ENCODE data around the gene CUEDC2. TPM values are rescaled to one million over a fixed set of nuclear protein-coding genes. Genes with fewer than 3 reads are reported as not detected.

CUEDC2 gene
- total RNA-seq, 2 experiments from 2014 or later, result 73.5 to 78.2 TPM

DNA sequence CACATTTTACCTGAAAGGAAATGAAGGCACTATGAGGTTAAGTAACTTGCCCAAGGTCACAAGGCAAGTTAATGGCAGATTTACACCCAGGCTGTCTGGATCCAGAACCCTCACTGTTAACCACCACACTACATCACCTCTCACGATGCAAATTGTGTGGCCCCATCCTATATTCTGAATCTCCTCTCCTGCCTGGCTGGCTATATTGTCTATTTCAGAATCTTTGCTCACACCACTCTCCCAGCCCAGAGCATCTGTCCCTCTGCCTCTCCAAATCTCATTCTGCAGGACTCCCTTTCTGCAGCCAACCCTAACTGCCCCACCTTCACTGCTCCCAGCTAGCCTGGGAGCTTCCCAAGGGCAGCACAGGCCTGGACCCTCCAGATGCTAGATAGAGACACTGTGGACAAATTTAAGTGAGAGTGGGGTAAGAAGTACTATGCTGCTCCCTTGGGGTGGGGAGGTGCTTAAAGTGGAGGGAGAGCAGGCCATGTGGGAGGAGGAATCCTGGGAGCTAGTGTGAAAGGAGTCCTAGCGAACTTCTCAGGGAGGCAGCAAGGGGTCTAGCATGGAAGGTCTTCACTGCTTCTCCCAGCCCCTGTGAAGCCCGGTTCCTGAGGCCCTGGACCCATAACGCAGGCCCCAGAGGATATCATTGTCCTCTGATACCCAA, 786 bp downstream of the CUEDC2 start:
- ATAC-seq (no peak), DNase-seq (no peak)
- peaks cover under 1% of the 10 kb centered on the region for H3K36me3 Mint-ChIP-seq
- no peaks in the 10 kb centered on the region for H3K9me3 Mint-ChIP-seq (ENCODE audit: low read depth)
- H3K4me3 Mint-ChIP-seq, result peak overlapping the region; percentile 91
- H3K4me1 Mint-ChIP-seq, result peaks cover 50% of the 10 kb centered on the region
- H3K27me3 Mint-ChIP-seq, result no peaks in the 10 kb centered on the region
- H3K27ac Mint-ChIP-seq, result peak overlapping the region; percentile 95
- CTCF ChIA-PET, result interaction anchor here (1.0 to 8.0 kb wide), 8 partner anchors 9 to 200 kb away, joined by 3 to 82 read pairs (median 4); partner anchors contain the start of genes C10orf95, FBXL15 and SUFU

DNA sequence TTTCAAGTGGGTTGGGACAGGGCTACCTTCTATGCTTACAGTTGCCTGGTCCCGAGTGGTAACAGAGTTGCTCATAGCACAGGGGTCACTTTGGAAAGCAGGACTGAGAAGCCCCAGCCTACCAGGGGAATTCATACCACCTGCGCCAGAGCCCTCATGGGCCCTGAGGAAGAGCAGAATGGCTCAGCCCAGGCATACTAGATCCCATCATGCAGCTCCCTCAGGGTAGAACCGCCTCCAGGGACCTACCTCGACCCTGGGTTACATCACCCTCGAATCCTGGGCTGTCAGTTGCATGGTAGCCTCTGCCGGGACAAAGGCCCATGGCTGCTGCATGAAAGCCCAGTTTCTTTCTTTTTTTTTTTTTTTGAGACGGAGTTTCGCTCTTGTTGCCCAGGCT, 2.9 kb downstream of the CUEDC2 start:
- CTCF ChIA-PET, result interaction anchor here (8.0 kb wide), 1 partner anchor 7 kb away, joined by 82 read pairs; the partner anchor contains the start of gene FBXL15
- no peak for ATAC-seq
- H3K27me3 Mint-ChIP-seq, result no peaks in the 10 kb centered on the region

DNA sequence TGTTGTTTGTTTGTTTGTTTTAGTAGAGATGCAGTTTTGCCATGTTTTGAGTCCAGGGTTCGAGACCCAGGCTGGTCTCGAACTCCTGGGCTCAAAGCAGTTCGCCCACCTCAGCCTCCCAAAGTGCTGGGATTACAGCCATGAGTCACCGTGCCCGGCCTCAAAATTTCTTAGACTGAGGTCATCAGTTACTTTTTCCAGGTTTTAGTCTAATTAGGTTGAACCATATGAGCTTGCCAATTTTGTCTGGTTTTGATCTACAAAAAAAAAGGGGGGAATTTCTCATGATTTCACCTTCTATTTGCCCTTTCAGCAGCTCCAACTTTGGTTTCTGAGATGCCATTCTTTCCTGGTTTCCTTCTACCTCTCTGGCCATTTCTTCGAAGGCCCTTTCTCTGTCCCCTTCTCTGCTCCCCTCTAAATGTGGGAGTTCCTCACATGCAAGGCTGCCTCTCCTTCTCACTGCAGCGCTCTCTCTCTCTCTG, 5.5 kb downstream of the CUEDC2 start:
- CTCF ChIA-PET, result interaction anchor here (2.0 kb wide), 1 partner anchor 52 kb away, joined by 4 read pairs; no protein-coding TSS in a partner anchor
- Mint-ChIP-seq H3K9me3 (ENCODE audit: low read depth) (no peaks in the 10 kb centered on the region), H3K27ac (no peak overlapping the region), H3K4me3 (no peak overlapping the region), H3K27me3 (no peaks in the 10 kb centered on the region), H3K36me3 (no peaks in the 10 kb centered on the region), H3K4me1 (peaks cover 35% of the 10 kb centered on the region)
- DNase-seq (no peak), ATAC-seq (no peak)

More for the DNA sequence above, 2.9 kb downstream of the CUEDC2 start:
- Mint-ChIP-seq H3K4me3 (no peak overlapping the region), H3K36me3 (no peaks in the 10 kb centered on the region), H3K27ac (no peak overlapping the region), H3K9me3 (ENCODE audit: low read depth) (no peaks in the 10 kb centered on the region), H3K4me1 (peaks cover 33% of the 10 kb centered on the region)
- no peak for DNase-seq

DNA sequence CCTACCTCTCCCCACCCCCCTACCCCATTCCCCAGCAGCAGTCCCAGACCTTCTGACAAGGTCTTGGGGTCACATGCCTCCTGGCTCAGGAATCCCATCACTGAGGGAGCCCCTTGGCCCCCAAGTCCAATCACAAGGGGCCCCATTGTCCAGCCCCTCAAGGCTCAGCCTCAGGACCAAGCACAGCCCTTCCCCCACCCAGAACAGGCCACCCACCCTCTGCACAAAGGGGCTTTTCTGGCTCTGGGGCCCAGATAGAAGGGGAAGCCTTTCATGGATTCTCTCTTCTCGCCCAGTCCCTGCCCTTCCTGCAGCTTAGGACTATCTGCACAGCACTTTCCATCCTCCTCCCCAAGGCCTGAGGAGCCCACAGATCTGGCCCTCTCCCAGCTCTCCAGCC, 6.9 kb downstream of the CUEDC2 start:
- H3K9me3 Mint-ChIP-seq (ENCODE audit: low read depth), result no peaks in the 10 kb centered on the region
- no peak for ATAC-seq
- H3K4me3 Mint-ChIP-seq, result no peak overlapping the region
- H3K27me3 Mint-ChIP-seq, result no peaks in the 10 kb centered on the region
- DNase-seq, result no peak
- H3K36me3 Mint-ChIP-seq, result peaks cover 1% of the 10 kb centered on the region
- H3K4me1 Mint-ChIP-seq, result peaks cover 31% of the 10 kb centered on the region
- no peak overlapping the region for H3K27ac Mint-ChIP-seq
- CTCF ChIA-PET, result interaction anchor here (0.8 to 7.2 kb wide), 6 partner anchors 8 to 194 kb away, joined by 3 to 82 read pairs (median 4); partner anchors contain the start of gene CUEDC2

DNA sequence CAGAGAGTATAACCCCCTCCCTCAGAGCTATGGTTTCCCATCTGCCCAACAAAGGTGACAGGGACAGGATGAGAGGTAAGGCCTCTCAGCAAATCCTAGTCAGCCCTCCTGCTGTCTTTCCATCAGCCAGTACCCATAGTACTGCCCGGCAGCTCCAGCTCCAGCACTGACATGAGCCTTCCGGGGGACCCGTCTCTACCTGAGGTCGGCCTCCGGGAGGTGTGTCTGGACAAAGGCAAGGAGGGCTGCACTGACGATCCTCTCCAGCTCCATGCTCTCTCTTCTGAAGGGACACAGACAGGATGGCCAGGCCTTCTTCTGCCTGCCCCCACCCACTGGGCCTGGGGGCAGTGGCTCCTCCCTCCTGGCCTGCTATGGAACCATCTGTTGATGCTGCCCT, 7.5 kb downstream of the CUEDC2 start:
- H3K4me1 Mint-ChIP-seq, result peaks cover 36% of the 10 kb centered on the region
- no peak overlapping the region for H3K27ac Mint-ChIP-seq
- CTCF ChIA-PET, result interaction anchor here (0.7 to 7.2 kb wide), 7 partner anchors 9 to 194 kb away, joined by 3 to 82 read pairs (median 4); partner anchors contain the start of genes C10orf95 and CUEDC2
- no peak overlapping the region for H3K4me3 Mint-ChIP-seq
- ATAC-seq (no peak), DNase-seq (no peak)
- no peaks in the 10 kb centered on the region for H3K27me3 Mint-ChIP-seq
- peaks cover 1% of the 10 kb centered on the region for H3K36me3 Mint-ChIP-seq
- H3K9me3 Mint-ChIP-seq (ENCODE audit: low read depth), result no peaks in the 10 kb centered on the region

DNA sequence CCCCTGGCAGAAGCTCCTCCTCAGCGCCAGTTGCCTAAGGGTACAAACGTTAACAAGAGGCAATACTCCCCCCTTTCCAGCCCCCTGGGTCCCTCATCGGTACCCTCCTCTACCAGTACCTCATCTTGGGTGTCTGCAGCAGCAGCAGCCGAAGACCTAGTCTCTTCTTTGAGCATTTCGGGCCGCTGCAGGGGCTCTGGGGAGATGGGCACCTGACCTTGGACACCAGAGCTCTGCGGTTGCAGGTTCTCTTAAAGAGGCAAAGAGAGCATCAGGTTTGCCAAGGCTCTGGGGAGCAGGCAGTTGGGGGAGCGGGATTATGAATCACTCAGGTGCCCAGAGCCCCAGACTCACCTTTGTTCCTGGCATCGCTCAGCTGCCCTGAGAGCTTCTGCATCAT, 8.2 kb downstream of the CUEDC2 start:
- peaks cover under 1% of the 10 kb centered on the region for H3K27me3 Mint-ChIP-seq
- no peak overlapping the region for H3K4me3 Mint-ChIP-seq
- DNase-seq, result no peak
- CTCF ChIA-PET, result interaction anchor here (0.5 to 7.2 kb wide), 8 partner anchors 9 to 193 kb away, joined by 3 to 82 read pairs (median 8); partner anchors contain the start of genes C10orf95 and CUEDC2
- peaks cover 1% of the 10 kb centered on the region for H3K36me3 Mint-ChIP-seq
- H3K27ac Mint-ChIP-seq, result no peak overlapping the region
- ATAC-seq, result no peak
- H3K4me1 Mint-ChIP-seq, result peaks cover 43% of the 10 kb centered on the region
- no peaks in the 10 kb centered on the region for H3K9me3 Mint-ChIP-seq (ENCODE audit: low read depth)

DNA sequence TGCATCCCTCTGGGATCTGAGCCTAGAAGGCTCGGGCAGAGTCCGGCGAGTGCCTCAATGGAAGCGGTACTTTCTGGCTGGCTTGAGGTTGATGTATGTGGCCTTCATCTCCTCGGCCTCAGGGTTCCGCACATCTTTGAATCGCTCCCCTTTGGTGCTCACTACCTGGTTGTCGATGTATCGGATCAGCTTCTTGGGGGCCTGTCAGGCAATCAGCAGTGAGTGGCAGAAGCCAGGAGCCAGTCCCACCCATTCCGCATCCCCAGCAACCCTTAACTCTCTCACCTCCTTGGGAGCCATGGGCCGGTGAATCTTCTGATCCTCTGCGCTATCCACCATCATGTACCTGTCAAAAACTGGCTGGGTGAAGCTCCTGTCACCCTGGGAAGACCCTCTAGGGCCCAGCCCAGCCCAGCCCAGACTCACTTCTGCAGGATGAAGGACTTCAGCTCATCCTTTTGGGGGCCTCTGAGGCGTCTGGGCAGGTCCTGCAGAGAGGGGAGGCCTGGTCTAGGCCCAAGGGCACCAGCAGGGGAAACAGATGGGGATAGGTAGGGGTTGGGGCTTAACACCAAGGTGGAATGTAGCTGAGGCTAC, 8.9 kb downstream of the CUEDC2 start:
- Mint-ChIP-seq H3K36me3 (peaks cover 1% of the 10 kb centered on the region), H3K27ac (no peak overlapping the region), H3K9me3 (ENCODE audit: low read depth) (no peaks in the 10 kb centered on the region), H3K27me3 (peaks cover 4% of the 10 kb centered on the region), H3K4me1 (peaks cover 45% of the 10 kb centered on the region), H3K4me3 (no peak overlapping the region)
- CTCF ChIA-PET, result interaction anchor here (0.5 to 7.2 kb wide), 15 partner anchors 10 to 254 kb away, joined by 3 to 82 read pairs (median 7); partner anchors contain the start of genes C10orf95, CUEDC2 and ELOVL3
- DNase-seq (no peak), ATAC-seq (no peak)

DNA sequence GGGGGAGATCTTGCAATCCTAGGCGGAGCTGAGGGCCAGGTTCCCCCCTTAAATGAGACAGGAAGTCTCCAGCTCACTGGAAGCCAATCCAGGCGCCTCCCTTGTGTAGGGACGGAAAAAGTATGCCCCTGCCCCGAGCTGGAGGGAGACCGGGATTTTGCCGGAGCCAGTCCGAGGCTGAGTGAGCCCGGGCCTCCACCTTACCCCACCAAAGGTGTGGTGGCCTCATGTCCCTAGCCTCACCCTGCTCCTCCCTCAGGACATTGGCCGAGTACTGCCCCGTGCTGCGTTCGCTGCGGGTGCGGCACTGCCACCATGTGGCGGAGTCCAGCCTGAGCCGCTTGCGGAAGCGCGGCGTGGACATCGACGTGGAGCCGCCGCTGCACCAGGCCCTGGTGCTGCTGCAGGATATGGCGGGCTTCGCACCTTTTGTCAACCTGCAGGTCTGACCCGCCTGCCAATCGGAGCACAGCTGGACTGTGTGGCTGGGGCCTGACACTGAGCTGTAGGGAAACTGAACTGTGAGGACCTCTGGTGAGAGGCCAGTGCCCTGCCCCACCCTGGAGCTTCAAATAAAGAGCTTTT, 9.7 kb downstream of the CUEDC2 start:
- DNase-seq (peak; percentile 69), ATAC-seq (peak; percentile 7)
- Mint-ChIP-seq H3K36me3 (peaks cover 1% of the 10 kb centered on the region), H3K4me3 (peak overlapping the region; percentile 97), H3K27ac (peak overlapping the region; percentile 81), H3K4me1 (peaks cover 45% of the 10 kb centered on the region), H3K27me3 (peaks cover 12% of the 10 kb centered on the region), H3K9me3 (ENCODE audit: low read depth) (no peaks in the 10 kb centered on the region)
- CTCF ChIA-PET, result interaction anchor here (0.6 to 7.2 kb wide), 16 partner anchors 11 to 253 kb away, joined by 3 to 82 read pairs (median 7); partner anchors contain the start of genes C10orf95, CUEDC2 and ELOVL3

DNA sequence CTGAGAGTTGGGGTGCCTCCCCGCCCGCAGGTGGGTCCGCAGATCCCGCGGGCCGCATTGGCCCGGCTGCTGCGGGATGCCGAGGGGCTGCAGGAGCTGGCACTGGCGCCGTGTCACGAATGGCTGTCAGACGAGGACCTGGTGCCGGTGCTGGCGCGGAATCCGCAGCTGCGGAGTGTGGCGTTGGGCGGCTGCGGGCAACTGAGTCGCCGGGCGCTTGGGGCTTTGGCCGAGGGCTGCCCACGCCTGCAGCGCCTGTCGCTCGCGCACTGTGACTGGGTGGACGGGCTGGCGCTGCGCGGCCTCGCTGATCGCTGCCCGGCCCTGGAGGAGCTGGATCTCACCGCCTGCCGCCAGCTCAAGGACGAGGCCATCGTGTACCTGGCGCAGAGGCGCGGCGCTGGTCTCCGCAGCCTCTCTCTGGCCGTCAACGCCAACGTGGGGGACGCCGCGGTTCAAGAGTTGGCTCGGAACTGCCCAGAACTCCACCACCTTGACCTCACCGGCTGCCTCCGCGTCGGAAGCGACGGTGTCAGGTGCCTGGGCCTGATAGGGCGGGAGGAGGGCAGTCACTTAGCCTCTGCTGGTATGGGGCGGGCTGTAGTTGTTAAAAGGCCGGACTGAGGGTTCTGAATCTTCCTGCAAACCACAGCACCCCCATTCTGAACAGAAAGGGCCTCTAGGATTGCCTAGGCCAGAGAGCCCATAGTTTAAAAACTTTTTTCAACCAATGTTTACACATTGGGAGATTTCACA, 10.4 kb downstream of the CUEDC2 start:
- Mint-ChIP-seq H3K4me1 (peaks cover 40% of the 10 kb centered on the region), H3K9me3 (ENCODE audit: low read depth) (no peaks in the 10 kb centered on the region), H3K27me3 (peaks cover 17% of the 10 kb centered on the region), H3K36me3 (peaks cover 1% of the 10 kb centered on the region), H3K27ac (peak overlapping the region; percentile 95), H3K4me3 (peak overlapping the region; percentile 97)
- ATAC-seq, result peak; percentile 2
- CTCF ChIA-PET, result interaction anchor here (0.6 to 7.2 kb wide), 22 partner anchors 12 to 253 kb away, joined by 3 to 82 read pairs (median 7); partner anchors contain the start of genes C10orf95, CUEDC2, ELOVL3 and GBF1
- peak; percentile 59 for DNase-seq

DNA sequence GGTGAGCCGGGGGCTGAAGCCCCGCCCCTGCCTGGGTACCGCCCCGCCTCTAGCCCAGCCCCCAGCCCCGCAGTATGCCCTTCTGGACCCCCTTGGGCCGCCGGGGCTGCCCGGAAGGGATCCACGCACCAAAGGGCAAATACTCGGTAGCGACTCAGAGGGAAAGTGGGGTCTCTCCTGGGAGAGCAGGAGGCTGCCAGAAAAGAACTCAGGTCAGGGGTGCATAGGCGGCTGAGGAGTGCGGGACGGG, 10.9 kb downstream of the CUEDC2 start:
- ATAC-seq, result no peak
- CTCF ChIA-PET, result interaction anchor here (0.6 to 7.2 kb wide), 18 partner anchors 12 to 252 kb away, joined by 3 to 82 read pairs (median 8); partner anchors contain the start of genes C10orf95, CUEDC2 and GBF1
- H3K36me3 Mint-ChIP-seq, result peaks cover 1% of the 10 kb centered on the region

DNA sequence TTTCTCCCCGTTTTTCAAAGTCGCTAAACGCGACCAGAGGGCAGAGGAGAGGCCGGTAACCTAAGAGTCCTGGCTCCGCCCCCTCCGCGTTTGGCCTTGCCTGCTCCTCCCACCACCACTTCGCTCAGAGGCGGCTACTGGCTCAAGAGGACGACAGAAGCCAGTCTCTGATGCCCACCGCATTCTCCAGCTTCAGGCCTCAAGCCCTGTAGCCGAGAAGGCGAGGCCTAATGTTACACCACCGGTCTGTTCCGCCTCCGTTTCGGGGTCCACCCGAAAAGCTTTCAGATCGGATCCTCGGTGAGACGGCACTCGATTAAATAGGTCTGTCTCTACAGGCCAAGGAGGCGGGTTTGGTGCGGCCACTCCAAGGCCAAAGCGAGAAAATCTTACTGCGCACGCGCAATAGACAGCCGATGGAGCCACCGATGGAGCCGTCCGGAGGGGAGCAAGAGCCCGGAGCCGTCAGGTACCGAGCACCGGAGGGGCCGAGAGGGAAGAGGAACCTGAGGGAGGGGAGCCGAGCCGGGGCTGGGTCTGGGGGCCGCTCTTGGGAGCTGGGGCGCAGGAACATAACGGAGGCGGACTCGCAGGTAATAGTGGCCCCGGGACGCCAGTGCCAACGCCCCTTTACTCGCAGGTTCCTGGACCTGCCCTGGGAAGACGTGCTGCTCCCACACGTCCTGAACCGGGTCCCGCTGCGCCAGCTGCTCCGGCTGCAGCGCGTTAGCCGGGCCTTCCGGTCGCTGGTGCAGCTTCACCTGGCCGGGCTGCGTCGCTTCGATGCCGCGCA, 11.5 kb downstream of the CUEDC2 start, which contains the start of gene FBXL15:
TSS of gene FBXL15 (plus strand) at position 123 of the 793 bp plus-strand sequence. CDS start at position 417, 294 bp downstream.
- peaks cover 1% of the 10 kb centered on the region for H3K36me3 Mint-ChIP-seq
- DNase-seq (peak; percentile 98), ATAC-seq (peak; percentile 87)
- peak within 1 kb of the TSS; percentile 97 for H3K4me3 Mint-ChIP-seq
- CTCF ChIA-PET, result interaction anchor here (0.6 to 7.2 kb wide), 23 partner anchors 11 to 883 kb away, joined by 3 to 82 read pairs (median 4); partner anchors contain the start of genes C10orf95, CUEDC2, GBF1 and NFKB2
- H3K27ac Mint-ChIP-seq, result peak within 1 kb of the TSS; percentile 95
- H3K27me3 Mint-ChIP-seq, result peaks cover 21% of the 10 kb centered on the region
- H3K4me1 Mint-ChIP-seq, result peaks cover 40% of the 10 kb centered on the region
- no peaks in the 10 kb centered on the region for H3K9me3 Mint-ChIP-seq (ENCODE audit: low read depth)

More for the DNA sequence above, 10.9 kb downstream of the CUEDC2 start:
- peaks cover 17% of the 10 kb centered on the region for H3K27me3 Mint-ChIP-seq
- peak overlapping the region; percentile 95 for H3K27ac Mint-ChIP-seq
- H3K9me3 Mint-ChIP-seq (ENCODE audit: low read depth), result no peaks in the 10 kb centered on the region
- no peak for DNase-seq
- peak overlapping the region; percentile 97 for H3K4me3 Mint-ChIP-seq
- H3K4me1 Mint-ChIP-seq, result peaks cover 40% of the 10 kb centered on the region

All from activated CD8-positive, alpha-beta memory T cell treated with anti-CD3 and anti-CD28 coated beads, Interleukin-2, amount 10 ng/mL, durations not matched to agents 7 days and 5 days (primary cell).